Nephron (organoid): ENCODE data around the gene ZBTB44.
A peak's percentile ranks its signal among the peaks of the same experiment; 100 is the strongest.
"Not testable (repeated sequence)": the region's sequence is repeated elsewhere in the genome, so short reads cannot be mapped to it uniquely, and the experiment has no call there.

Experiments
- H3K27ac Mint-ChIP-seq, 3 experiments: 2 replicates each; pipeline ENCODE4 v1.8.0; 2020; ENCODE audit warnings: mixed read lengths in 3 of 3, mild to moderate bottlenecking in 2 of 3, moderate library complexity in 1 of 3
- H3K27me3 Mint-ChIP-seq: 2 replicates; pipeline ENCODE4 v1.8.0; 2021; ENCODE audit warnings: low read depth, mild to moderate bottlenecking, moderate library complexity, mixed read lengths
- H3K36me3 Mint-ChIP-seq: 2 replicates; pipeline ENCODE4 v1.8.0; 2020; ENCODE audit warnings: low read depth, mixed read lengths
- H3K4me1 Mint-ChIP-seq: 2 replicates; pipeline ENCODE4 v1.8.0; 2020; ENCODE audit warnings: mixed read lengths
- H3K4me3 Mint-ChIP-seq, 3 experiments: 2 replicates each; pipeline ENCODE4 v1.8.0; 2020; ENCODE audit warnings: mild to moderate bottlenecking in 3 of 3, mixed read lengths in 3 of 3, moderate library complexity in 2 of 3
- H3K9me3 Mint-ChIP-seq: 2 replicates; pipeline ENCODE4 v1.8.0; 2020; ENCODE audit warnings: mixed read lengths
- CTCF ChIP-seq, 3 experiments: fragments of 200-600 bp; sonication (generic); IDR thresholded peaks; one replicate each; pipeline ENCODE4 v1.5.0; 2021; ENCODE audit warnings: antibody characterized with exemption in 3 of 3; ENCODE audit not compliant: unreplicated experiment in 3 of 3

Gene ZBTB44

GRCh38 chr11:130338667-130339066, 23.9 kb upstream of the ZBTB44 start:
- no peak for TF ChIP-seq CTCF (IDR thresholded peaks at IDR 0.05; ENCODE audit: unreplicated experiment in 3 of 3)
- Mint-ChIP-seq H3K36me3 (no peaks in the 10 kb centered on the region), H3K27me3 (peaks cover 3% of the 10 kb centered on the region), H3K9me3 (peaks cover 26% of the 10 kb centered on the region), H3K4me3 (no peak overlapping the region), H3K27ac (no peak overlapping the region), H3K4me1 (no peaks in the 10 kb centered on the region)

GRCh38 chr11:130337281-130338089, 22.8 kb upstream of the ZBTB44 start:
- no peaks in the 10 kb centered on the region for H3K36me3 Mint-ChIP-seq
- peaks cover 22% of the 10 kb centered on the region for H3K9me3 Mint-ChIP-seq
- no peak overlapping the region for H3K27ac Mint-ChIP-seq
- H3K27me3 Mint-ChIP-seq, result no peaks in the 10 kb centered on the region
- TF ChIP-seq CTCF (IDR thresholded peaks at IDR 0.05; ENCODE audit: unreplicated experiment in 3 of 3), result no peak
- H3K4me3 Mint-ChIP-seq, result no peak overlapping the region
- H3K4me1 Mint-ChIP-seq, result no peaks in the 10 kb centered on the region

- H3K4me3 Mint-ChIP-seq, H3K36me3 Mint-ChIP-seq, H3K9me3 Mint-ChIP-seq, H3K27me3 Mint-ChIP-seq, H3K4me1 Mint-ChIP-seq, H3K27ac Mint-ChIP-seq: not testable (repeated sequence)
Observed at GRCh38 chr11:130331397-130331796, 16.7 kb upstream of the ZBTB44 start.

- Mint-ChIP-seq H3K36me3 (peaks cover 4% of the 10 kb centered on the region), H3K27me3 (no peaks in the 10 kb centered on the region), H3K27ac (peak overlapping the region; percentile 54 to 72 (median 70)), H3K4me1 (peaks cover 10% of the 10 kb centered on the region), H3K4me3 (no peak overlapping the region), H3K9me3 (no peaks in the 10 kb centered on the region)
- TF ChIP-seq CTCF (IDR thresholded peaks at IDR 0.05; ENCODE audit: unreplicated experiment in 3 of 3), result no peak
Observed at GRCh38 chr11:130330101-130330684, 15.5 kb upstream of the ZBTB44 start.

GRCh38 chr11:130328420-130328819, 13.7 kb upstream of the ZBTB44 start:
- H3K4me3 Mint-ChIP-seq, result no peak overlapping the region
- H3K27ac Mint-ChIP-seq, result no peak overlapping the region
- peaks cover 10% of the 10 kb centered on the region for H3K4me1 Mint-ChIP-seq
- H3K36me3 Mint-ChIP-seq, result peaks cover 4% of the 10 kb centered on the region
- TF ChIP-seq CTCF (IDR thresholded peaks at IDR 0.05; ENCODE audit: unreplicated experiment in 3 of 3), result no peak
- H3K9me3 Mint-ChIP-seq, result no peaks in the 10 kb centered on the region
- H3K27me3 Mint-ChIP-seq, result no peaks in the 10 kb centered on the region

- Mint-ChIP-seq H3K27ac (no peak overlapping the region), H3K27me3 (no peaks in the 10 kb centered on the region), H3K9me3 (peaks cover 2% of the 10 kb centered on the region), H3K4me3 (no peak overlapping the region), H3K4me1 (peaks cover 10% of the 10 kb centered on the region), H3K36me3 (peaks cover 4% of the 10 kb centered on the region)
- TF ChIP-seq CTCF (IDR thresholded peaks at IDR 0.05; ENCODE audit: unreplicated experiment in 3 of 3), result no peak
Observed at GRCh38 chr11:130327716-130328115, 13.0 kb upstream of the ZBTB44 start.
